ENCODE measurements around the gene FOXO1.
"Not testable (repeated sequence)": the region's sequence is repeated elsewhere in the genome, so short reads cannot be mapped to it uniquely, and the experiment has no call there.

The FOXO1 gene

DNA sequence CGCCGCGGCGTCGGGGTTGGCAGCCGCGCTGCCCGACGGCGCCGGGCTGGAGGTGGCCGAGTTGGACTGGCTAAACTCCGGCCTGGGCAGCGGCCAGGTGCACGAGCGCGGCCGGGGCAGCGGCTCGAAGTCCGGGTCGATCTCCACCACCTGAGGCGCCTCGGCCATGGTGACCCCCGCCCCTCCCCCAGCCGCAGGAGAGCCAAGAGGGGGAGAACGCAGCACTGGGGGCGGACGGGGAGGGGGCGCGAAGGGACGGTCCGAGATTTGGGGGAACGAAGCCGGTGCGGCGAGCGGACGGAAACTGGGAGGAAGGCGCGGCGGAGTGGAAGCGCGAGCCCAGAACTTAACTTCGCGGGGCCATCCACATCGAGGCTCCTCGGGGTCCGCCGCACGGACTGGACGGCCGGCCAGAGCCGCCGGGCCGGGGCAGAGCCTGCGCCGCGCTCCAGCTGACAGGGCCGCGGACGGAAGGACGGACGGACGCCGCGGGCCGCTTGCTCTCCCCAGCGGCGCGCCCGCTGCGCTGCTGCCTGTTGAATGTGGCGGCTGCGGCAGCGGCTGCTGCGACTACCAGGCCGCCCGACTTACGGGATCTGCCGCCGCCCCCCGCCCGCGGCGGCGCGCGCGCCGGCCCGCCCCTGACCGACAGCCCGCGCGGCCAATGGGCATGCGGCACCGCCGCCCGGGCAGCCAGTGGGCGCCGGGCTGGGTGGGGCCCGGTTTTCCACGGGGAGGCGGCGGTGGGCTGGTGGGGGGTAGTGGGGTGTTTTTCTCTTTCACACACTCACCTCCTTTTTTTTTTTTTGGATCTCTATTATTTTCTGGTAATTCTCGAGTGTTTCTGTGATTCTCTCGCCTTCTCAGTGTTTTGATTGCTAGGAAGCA, at the start of gene FOXO1:
TSS of gene FOXO1 (minus strand) at position 597 of the 888 bp plus-strand sequence. CDS start at position 168, 429 bp downstream.
- DNase-seq, result peak; percentile 81

DNA sequence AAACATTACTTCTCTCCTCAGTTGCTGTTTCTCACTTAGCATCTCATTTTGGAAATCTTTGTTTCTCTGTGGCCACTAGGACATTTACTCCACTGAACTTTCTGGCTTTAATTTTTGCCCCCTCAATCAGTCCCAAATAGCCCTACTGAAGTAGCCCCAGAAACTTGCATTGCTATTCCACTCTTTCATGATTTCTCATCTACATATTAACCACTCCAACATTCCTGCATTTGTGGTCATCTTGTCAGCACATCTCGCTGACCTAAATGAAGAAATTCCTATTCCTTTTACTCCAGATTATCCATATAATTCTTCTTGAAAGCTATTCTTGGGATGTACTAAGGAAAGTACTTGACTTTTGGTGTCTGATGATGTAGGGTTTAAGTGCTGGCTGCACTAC, 48.0 kb upstream of the FOXO1 start:
- not testable (repeated sequence) for DNase-seq

DNA sequence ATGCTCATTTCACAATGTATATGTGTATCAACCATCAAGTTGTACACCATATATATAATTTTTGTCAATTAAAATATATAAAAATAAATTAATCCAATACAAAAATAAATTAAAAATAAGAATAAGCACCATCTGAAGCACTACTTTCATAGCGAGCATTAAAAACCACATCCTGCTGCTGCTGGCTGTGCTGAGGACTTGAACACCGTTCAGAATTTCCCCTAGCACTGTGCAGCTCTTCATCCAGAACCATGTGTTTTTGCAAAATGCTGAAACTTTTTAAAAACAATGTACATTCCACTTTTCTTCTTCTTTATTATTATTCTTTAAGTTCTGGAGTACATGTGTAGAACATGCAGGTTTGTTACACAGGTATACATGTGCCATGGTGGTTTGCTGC, 40.0 kb upstream of the FOXO1 start:
- DNase-seq, result no peak

DNA sequence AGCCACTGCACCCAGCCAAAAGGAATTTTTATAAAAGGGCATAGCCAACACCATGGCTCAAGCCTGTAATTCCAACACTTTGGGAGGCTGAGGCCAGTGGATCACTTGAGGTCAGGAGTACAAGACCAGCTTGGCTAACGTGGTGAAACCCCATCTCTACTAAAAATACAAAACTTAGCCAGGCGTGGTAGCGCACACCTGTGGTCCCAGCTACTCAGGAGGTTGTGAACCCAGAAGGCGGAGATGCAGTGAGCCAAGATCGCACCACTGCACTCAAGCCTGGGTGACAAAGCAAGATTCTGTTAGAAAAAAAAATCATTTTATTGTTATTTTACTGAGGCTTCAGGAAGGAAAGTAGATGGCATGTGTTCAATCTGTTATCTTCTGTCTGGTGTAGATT, 31.3 kb upstream of the FOXO1 start:
- DNase-seq, result no peak

DNA sequence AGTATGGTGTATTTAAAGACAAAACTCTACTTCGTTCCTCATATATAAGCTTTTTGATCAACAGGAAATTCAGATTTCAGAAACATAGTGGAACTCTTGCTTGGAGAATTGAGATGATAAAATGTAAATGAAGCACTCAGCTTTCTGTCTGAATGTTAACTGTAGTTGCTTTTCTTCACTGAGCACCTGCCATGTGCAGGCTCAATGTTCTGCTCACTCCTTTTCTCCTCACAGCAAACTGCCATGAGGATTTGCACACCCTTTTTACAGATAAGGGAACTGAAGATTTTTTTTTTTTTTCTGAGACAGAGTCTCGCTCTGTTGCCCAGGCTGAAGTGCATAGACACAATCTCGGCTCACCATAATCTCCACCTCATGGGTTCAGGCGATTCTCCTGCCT, 28.0 kb upstream of the FOXO1 start:
- DNase-seq, result no peak

DNA sequence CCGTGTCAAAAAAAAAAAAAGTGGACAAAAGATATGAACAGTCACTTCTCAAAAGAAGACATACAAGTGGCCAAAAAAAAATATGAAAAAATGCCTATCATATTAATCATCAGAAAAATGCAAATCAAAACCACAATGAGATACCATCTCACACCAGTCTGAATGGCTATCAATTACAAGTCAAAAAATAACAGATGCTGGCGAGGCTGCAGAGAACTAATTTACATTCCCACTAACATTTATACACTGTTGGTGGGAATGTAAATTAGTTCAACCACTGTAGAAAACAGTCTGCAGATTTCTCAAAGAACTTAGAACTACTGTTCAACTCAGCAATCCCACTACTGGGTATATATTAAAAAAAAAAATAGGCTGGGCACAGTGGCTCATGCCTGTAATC, 26.5 kb upstream of the FOXO1 start:
- no peak for DNase-seq

DNA sequence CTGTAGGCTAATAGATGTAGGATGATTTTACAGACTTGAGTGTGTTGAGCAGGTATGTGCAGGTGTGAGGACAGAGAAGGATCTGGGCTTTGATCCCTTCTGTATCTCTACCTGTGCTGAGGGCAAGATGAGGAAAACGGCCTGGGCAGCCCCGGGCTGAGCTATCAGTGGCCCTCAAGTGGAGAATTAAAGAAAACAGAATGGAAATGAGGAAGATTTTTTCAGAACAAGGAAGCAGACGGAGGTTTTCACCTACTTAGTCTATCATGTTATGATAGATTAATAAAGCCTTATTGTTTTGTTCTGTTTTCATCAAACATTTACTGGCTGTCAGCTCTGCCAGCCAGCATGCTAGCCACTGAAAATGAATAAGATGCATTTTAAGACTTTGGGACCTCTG, 22.3 kb upstream of the FOXO1 start:
- DNase-seq, result no peak

DNA sequence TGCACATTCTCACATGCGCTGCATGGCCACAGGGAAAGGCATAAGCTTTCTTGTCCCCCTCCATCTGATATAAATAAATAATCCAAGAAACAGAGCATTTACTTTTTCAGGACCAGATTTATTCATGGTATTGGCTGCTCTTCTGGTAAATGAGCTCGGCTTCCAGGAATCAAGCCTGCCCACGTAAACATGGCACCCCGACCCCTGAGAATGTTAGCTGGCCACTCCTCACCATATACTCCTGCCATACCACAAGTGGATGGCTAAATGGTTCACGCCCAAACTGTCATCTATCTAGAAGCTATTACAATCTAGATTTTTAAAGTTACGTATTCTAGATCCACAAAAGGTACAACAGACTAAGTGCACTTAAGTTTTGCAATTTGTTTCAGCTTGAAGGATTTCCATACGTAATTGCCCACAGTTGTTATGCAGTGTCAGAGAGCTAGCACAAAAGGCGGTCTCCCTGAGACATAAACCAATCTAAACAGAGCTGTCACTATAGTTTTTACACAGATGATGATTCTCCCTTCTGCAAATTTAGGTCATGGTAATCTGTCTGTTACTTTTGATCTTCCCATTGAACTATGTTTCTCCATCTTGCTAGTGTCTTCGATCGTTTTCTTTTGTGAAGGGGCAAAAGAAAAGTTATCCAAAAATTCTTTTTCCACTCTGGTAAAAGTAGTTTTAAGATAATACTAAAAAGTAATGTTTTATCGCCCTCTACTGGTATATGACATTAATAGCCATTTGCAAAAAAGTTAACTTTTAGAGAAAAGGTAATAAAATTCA, 16.2 kb upstream of the FOXO1 start:
- DNase-seq, result peak; percentile 75

DNA sequence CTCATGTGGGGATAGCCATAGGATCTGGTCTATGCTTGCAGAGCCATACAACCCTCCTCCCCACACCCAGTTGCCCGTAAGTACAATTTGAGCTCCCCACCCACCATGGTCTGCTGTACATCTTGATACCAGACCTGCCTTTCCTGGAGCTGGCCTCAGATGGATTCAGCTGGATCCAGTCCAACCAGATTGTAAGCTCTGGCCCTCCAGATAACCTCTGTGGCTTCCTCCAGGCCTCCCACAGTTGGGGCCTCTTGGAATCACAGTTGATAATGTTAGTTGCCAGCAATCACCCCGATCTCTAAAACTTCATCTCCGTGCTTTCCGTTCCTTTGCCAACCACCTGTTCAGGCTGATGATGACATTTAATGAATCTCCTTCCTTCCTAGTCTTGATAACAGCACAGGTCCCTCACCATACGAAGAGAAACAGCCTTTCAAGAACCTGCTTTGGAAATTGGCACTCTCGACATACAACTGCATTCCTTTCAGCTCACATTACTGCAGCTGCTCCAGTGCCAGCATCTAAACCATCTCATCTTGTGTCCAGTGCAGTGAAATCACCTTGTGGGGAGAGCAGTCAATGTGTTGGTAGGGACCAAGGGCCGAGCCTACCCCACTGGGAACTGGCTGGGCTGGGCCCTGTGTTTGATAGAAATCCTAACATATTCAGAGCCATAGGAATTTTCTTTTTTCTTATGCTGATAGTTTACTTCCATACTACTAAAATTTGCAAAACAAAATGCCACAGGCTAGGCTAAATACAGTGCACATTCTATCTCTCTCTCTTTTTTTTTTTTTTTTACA, 15.1 kb upstream of the FOXO1 start:
- DNase-seq, result peak; percentile 85

DNA sequence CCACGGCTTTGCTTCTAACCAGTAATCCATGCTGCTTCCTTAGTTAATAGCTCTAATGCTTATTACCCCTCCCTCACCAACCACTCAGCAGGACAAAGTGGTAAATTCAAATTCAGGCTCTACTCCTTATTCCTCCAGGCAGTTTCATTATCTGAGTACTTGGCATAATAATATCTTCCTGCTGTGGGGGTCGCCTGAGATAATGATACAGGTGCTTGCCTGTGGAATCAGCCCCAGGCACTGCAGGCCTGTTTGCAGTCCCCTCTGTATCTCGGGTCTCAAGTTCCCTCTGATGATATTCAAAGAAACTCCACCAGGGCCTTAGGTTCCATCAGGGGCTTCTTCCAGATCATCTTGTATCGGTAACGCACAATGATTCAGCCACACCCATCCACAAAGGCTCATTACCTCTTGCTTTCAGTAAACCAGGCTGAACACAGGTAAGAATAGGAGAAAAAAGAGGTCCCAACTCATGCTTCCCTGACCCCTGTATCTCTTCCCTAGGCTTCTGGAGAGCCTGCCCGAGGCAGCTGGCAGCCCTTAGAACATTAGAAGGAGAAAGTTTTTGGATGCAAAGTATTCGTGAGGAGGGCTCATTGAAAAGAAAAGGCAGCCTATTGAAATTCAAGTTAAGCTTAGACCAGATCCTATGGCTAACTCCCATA, 14.3 kb upstream of the FOXO1 start:
- no peak for DNase-seq

DNA sequence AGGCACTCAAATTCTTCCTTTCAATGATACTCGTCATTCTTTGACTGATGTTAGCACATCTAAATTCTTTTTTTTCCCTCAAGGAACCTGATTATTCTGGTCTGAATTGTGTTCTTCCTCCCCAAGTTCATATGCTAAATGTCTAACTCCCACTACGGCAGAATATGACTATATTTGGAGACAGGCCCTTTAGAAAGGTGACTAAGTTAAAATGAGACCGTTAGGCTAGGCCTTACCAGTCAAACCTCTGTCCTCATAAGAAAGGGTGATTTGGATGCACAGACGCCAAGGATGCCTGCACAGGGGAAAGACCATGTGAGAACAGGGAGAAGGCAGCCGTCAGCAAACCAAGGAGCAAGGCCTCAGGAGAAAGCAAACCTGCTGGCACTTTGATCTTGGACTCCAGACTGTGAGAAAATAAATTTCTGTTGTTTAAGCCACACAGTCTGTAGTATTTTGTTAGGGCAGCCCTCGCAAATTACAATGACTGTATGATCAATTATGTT, 13.1 kb upstream of the FOXO1 start:
- DNase-seq, result no peak

DNA sequence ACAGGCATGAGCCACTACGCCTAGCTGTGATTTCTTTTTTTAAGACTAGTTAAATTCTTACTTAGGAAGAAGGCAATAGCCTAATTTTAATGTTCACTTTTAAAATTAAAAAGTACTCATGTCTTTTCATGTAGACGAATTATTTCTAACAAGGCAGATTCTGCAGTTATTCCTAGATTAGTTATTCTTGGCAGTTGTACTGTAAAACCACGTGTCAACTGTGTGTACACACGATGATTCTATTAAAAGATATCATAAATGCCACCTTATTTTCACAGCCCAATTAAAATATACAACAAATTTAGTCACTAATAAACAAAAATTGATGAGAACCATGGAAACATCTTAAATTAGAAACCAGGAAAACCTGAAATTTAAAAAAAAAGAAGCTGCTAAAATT, 10.6 kb upstream of the FOXO1 start:
- no peak for DNase-seq

DNA sequence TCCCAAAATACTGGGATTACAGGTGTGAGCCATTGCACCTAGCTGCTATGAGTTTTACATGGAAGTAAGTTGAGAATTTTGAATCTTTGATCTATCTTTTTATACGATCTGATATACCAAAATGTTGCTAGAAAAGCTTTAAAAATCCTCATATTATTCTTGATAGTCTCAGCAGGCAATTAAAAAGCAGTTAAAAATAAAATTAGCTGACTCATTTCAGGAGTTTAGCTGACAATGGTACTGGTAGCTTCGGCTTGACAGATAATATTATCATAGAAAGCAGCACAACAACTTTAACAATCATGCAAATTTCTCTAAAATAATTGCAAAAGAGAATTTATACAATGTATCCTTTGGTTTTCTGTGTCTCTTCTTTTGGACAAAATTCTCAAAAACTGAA, 9.6 kb upstream of the FOXO1 start:
- DNase-seq, result peak; percentile 13

DNA sequence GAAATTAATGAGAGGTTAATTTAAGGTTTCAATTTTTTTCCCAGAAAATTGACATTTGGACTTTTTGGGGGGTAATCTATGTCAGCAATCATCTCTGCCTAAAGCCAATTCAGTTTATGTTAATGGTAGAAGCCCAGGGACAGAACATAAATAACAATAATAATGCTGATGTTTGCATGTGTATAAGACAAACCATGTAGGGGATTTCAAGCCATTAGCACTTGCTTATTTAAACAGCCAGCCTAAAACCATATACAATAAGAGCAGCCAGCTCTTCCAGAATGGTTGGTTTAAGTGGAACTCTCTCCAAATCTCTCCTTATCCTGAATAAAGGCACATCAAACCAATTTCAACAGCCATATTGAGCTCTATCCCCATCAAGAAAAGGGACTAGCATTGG, 7.0 kb upstream of the FOXO1 start:
- DNase-seq, result no peak

DNA sequence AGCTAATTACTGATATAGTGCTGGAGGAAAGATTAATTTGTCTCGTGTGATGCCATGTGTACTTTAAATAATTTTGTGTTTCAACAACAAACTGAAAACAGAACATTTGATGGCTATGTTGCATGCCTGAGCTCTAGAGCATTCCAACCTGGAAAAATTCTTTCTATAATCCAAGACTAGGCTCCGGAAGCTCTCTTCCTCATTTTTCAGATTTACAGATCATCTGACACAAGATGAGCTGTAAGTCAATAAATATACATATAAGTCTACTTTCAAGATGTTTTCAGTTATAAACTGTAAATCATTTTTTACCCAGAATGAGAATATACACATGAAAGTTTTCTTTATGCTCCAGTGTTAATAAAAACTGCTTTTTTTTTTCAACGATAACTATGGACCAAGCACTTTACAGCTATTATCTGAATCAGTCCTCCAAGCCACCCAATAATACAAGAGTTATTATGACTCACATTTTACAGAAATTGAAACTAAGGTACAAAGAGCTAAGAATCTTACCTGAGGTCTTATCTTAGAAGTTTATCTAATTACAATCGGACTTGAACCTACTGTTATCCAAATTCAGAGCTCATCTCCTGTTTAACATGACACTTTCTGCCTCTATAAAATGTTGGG, 6.4 kb upstream of the FOXO1 start:
- peak; percentile 33 for DNase-seq

DNA sequence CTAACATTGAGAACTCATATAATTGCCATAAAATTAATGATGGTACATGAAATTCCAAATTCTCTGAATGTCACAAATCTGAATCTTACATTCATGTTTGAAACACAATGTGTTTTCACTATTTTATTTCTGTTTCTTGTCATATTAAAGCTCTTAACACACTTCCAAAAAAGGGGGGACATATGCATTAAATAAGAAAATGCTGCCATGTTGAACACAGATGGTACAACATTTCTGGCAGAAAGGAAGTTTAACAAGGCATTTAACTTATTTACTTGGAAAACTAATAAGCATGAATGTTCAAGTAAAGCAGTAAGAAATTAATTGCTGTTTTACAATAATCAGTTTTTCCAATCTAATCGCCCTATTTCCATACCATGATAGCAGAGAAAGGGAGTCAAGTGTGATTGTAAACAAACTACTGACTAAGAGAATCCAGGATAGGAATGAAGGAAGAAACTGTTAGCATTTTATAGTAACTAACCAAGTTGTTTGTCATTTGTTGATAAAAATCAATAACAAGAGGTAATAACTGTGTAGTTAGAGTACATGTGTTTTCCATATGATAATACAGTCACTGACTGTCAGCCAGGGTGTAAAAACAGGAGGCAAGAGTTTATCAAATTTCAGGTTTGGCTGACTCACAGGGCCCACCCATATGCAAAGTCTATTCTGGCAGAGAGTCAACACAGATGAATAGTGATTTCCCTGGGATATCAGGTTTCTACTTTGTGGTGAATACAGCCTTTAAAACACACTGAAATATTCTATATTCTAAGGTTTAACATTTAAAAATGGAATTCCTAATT, 5.7 kb upstream of the FOXO1 start:
- peak; percentile 86 for DNase-seq

DNA sequence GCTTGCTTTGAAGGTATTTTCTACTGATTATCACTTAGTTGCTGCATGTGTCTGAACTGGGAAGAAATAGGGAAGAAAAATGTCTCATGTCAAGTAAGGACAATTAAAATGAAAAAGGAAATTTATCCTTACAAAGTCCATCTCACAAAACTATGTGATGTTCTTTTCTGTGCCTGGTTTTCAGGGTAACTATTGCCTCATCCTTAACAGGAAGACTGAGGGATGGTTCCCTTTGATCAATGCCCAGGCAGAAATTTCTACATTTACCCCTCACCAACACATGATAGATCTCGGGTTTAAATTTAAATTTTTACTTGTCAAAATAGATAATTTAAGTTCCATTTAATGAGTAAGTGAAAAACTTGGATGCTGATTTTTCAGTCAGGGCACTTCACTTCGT, 3.9 kb upstream of the FOXO1 start:
- DNase-seq, result peak; percentile 5

DNA sequence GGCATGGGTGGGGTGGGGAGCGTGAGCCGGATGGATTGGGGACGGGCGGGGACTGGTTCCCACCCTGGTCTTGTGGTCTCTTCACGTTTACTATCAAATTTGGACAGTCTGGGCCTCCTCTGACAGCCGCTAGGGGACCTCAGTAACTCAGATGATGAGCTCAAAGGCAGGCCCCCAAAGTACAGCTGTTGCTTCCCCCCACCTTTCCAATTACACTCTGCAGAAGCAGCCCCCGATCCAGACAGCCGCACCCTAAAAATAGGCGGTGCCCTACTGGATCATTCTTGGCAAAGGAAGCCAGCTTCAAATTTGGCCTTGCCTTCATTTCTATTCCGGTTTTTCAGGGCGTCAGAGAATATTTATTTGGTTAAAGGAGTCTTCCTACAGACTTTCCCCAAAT, 1.9 kb upstream of the FOXO1 start:
- peak; percentile 68 for DNase-seq

DNA sequence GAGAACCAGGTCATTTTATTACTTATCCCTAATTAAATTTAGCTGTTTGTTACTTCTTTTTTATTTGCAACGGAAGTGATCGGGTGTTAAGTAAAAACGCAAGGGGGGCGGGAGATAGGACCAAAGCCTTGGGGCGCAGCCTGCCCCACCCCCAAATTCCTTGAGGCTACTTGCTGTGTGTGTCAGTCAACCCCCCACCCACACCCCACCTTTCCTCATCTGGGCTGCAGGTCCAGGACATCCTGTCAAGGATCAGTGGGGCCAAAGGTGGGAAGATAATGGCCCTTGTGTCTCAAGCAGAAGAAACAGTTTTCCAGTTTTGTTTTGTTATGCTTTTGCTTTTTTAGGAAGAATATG, 1.2 kb upstream of the FOXO1 start:
- DNase-seq, result no peak

DNA sequence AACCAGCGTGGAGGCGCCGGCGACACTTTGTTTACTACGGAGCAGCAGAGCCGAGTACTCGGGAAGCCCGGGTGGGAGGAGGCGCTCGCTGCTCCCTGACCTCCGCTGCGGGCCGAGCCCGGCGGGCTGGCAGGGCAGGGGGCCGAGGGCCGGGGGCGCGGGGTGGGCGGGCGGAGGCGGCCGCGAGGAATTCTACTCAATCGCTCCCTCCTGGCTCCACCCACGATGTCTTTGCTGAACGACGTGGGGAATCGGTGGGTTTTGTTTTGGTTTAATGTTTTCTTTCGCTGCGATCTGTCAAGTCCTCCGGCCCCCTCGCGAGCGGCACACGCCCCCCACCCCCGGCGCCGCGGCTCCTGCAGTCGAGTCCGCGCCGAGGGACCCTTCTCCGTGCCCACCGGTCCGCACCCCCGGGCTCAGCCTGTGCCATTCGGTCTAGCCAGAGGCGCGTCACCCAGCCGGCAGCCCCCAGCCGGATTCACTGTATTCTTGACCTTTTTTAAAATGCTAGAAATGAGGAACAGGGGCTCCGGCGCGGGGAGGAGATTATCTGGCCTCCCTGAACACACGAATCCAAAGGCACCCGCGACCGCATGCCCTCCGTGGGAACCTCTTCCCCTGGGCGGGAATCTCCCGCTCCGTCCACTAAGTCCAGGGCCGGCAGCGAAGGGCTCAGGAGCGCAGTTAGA, 636 bp upstream of the FOXO1 start:
- DNase-seq, result peak; percentile 72

All from OCI-M1 (cell line).